ENCODE results near the gene TOR1A.

TOR1A gene, protein sequence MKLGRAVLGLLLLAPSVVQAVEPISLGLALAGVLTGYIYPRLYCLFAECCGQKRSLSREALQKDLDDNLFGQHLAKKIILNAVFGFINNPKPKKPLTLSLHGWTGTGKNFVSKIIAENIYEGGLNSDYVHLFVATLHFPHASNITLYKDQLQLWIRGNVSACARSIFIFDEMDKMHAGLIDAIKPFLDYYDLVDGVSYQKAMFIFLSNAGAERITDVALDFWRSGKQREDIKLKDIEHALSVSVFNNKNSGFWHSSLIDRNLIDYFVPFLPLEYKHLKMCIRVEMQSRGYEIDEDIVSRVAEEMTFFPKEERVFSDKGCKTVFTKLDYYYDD

DNA sequence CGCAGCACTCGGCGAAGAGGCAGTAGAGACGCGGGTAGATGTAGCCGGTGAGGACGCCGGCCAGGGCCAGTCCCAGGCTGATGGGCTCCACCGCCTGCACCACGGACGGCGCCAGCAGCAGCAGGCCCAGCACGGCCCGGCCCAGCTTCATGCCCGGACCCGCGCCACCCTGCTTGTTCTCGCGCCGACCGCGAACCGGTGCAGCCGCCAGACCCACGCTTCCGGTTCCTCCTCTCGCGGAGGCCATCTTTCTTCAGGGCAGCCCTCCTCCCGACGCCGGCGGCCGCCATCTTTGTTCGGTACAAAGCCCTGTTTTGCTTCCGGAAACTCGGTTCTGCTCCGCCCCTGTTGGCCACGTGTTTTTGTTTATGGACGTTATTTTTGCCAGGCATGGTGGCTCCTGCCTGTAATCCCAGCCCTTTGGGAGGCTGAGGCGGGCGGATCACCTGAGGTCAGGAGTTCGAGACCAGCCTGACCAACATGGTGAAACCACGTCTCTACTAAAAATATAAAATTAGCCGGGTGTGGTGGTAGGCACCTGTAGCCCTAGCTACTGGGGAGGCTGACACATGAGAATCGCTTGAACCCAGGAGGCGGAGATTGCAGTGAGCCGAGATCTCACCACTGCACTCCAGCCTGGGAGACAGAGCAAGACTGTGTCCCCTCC is at the start of gene TOR1A:
TOR1A (minus strand) TSS at position 202 of the 667 bp plus-strand sequence; CDS start at position 151, 51 bp downstream.
- ATAC-seq = peak; percentile 95 to 96

GRCh38 chr9:129871046-129871445 is 47.1 kb upstream of the TOR1A start:
- ATAC-seq = no peak

DNA sequence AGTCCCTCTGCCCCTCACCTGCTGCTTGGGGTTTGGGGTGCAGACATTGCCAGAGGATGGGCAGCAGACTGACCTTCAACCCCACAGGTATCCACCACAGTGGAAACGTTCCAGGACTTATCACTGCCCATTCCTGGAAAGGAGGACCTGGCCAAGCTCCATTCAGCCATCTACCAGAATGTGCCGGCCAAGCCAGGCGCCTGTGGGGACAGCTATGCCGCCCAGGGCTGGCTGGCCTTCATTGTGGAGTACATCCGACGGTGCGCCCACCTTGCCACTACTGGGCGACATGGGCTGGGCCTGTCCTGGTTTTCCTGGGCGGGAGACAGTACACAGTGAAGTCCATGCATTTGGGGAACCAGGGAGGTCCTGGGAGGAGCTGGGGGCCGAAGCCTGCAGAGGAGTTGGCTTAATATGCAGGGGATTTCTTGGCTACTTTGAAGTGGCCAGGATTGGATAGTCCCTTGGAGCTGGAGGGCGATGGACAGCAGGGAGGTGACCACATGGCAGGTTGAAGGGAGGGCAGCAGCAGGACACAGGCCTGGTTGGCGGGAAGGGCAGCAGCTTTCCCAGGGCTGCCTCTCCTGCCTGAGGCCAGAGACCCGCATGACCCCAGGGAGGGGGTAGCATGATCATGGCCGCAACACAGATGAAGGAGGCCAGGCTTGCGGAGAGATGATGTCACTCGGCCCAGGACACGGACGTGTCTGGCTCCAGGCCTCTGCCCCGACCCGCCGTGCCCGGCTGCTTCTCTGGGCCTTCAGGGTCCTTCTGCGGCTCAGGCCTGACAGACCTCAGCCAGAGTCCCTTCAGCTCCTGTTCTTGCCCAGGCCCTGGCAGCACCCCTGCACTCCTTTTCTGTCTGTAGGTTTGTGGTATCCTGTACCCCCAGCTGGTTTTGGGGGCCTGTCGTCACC is 45.9 kb upstream of the TOR1A start:
- no peak for ATAC-seq

- peak; percentile 92 to 94 for ATAC-seq
Measured at GRCh38 chr9:129868872-129869486, 45.0 kb upstream of the TOR1A start.

DNA sequence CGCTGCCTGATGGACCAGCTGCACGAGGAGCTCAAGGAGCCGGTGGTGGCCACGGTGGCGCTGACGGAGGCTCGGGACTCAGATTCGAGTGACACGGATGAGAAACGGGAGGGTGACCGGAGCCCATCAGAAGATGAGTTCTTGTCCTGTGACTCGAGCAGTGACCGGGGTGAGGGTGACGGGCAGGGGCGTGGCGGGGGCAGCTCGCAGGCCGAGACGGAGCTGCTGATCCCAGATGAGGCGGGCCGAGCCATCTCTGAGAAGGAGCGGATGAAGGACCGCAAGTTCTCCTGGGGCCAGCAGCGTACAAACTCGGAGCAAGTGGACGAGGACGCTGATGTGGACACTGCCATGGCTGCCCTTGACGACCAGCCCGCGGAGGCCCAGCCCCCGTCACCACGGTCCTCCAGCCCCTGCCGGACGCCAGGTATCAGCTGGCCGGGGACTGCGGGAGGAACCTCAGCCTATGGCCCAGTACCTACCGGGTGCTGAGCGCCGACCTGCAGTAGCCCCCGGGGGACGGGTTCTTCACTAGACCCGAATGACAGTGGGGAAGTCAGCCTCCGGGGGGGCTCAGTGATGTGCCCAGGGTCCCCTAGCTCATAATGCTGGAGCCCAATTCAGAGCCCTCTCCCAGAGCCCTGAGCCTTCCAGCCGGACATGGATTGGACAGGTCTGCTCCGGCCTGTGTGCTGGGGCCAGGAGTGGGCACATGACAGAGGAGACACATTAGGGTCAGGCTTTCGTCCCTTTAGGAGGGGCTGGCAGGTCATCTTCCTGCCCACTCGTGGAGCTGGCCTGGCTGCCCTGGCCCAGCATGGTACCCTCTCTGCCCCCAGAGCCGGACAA is 44.3 kb upstream of the TOR1A start:
- no peak for ATAC-seq

GRCh38 chr9:129867136-129868022 is 43.4 kb upstream of the TOR1A start:
- ATAC-seq = no peak

DNA sequence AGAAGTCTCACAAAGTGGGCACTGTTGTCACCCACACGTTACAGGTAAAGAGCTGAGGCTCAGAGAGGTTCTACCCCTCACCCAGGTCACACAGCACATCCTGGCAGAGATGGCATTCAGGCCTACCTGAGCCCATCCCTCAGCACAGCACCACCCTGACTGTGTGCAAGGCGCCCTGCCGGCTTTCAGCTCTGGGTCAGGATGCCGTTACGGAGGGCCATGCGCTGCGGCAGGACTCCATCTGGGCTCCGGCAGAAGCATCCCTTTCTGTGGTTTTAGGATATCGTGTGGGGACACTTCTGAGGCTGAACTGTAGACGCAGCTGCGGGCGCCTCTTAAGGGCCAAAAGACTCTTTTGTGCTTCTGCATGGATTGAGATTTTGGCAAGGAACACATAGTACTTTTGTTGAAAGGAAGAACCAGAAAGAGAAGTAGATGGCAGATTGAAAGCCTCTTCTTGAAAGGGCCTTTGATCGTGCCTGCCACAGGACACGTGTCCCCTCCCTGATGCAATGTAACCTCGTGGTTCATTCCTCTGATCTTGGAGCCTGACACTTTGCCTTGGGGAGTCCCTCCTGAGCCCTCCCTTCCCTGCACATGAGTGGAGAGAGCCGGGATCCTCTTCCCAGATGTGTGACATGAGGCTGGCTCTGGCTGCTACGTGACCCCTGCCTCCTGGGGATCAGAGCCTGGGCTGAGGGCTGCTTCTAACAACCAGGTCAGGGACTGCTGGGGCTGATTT is 42.6 kb upstream of the TOR1A start:
- ATAC-seq = no peak

DNA sequence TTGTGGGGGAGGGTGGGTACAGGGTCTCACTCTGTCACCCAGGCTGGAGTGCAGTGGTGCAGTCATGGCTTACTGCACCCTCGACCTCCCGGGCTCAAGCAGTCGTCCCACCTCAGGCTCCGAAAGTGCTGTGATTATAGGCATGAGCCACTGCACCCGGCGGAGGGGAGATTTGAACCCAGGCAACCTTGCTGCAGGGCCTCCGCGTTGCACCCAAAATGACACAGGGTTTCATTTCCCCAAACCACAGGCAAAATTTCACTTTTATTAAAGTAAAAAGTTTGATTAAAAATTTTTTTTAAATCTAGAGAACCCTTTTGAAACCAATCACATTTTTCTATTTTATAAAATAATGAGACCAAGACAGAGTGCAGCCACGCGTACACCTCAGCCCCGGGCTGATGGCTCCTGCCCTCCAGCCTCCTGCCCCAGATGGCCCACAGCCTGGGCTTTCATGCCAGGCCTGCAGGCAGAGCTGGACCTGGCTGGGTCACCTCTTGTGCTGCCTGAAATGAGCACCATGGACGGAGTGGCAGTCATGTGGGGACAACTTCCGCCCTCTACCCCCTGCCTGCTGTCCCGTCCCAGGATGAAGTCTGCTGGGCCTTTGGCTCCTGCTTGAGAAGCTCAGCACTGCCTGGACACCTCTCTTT is 41.9 kb upstream of the TOR1A start:
- no peak for ATAC-seq

DNA sequence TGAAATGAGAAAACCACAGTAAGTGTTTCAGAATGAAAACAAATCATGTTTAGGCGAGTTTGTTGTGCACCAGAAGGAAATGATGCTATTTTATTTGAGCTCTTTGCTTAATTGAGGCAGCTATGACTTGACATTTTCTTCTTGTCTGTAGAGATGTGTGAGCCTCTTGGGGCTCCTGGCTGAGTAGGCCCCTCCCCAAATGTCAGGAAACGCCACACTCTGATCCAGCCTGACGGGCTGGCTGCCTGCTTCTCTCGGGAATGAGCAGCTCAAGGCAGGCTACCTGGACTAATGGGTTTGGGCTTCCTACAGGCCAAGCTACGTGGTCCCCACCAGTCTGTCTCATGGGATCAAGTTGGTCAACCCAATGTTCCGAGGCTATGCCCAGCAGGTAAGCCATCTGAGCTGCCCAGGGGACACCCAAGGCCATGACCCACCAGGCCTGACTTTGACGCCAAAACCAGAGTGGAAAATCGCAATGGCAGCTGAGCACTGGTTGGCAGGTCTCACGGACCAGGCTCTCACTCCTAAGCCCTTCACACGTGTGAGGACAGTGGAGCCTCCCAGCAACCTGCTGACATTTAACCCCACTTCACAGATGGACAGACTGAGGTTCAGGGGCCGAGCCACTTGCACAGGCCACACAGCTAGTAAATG is 41.2 kb upstream of the TOR1A start:
- peak in 1 of 2 donors; percentile 25 for ATAC-seq

DNA sequence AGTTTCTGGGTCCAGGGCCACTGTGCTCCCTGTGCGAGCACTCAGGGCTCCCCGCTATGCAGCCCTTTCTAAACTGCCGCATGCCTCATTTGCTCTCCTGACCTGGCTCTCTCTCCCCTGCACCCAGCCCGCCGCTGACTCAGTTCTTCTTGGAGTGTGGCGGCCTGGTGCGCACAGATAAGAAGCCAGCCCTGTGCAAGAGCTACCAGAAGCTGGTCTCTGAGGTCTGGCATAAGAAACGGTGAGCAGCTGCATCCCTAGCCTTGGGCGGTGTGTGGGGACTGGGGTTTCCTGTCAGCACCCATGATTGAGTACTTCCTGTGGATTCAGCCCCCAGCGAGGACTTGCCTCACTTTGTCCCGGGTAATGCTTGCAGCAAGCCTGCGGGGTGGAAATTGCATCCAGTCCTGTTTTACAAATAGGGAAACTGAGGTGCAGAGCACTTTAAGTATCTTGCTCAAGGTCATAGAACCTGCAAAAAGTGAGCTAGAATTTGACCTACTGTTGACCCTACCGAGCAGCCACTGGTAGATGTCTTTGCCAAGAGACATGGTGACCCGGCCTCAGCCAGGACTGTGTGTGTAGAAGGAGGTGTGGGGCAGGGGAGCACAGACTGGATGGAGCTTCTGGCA is 39.2 kb upstream of the TOR1A start:
- peak; percentile 76 to 83 for ATAC-seq

- ATAC-seq = no peak
Measured at GRCh38 chr9:129861447-129861827, 37.5 kb upstream of the TOR1A start.

DNA sequence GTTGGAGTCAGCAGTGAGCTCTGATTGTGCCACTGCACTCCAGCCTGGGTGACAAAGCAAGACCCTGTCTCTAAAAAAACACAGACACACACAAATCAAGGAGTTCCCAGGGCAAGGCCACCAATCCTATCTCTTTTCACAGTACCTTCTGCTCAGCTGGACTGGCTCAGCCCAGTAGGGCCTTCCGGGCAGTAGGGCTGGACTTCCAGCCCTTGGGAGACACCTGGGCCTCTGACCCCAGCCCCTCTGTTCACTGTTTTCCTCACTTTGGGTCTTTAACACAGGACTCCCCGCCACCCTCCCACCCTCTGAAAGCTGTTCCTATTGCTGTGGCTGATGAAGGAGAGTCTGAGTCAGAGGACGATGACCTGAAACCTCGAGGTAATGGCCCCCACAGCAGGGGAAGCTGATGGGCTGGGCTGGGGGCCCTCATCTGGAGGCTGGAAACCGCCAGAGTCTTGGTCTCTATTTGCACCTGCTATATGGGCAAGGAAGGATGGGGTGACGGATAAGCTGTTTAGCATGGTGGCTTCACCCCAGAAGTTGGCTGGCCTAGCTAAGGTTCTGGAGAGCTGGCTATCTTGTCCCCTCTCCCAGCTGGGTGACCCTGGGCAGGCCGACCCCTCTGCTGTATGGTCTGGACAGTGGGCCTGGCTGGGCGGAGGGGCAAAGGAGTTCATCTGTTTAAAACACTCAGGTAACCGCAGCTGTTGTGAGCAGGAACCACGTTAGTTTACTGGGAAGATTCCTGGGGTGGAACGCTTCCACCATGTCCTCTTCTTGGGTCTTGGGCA is 36.9 kb upstream of the TOR1A start:
- peak; percentile 50 to 66 for ATAC-seq

DNA sequence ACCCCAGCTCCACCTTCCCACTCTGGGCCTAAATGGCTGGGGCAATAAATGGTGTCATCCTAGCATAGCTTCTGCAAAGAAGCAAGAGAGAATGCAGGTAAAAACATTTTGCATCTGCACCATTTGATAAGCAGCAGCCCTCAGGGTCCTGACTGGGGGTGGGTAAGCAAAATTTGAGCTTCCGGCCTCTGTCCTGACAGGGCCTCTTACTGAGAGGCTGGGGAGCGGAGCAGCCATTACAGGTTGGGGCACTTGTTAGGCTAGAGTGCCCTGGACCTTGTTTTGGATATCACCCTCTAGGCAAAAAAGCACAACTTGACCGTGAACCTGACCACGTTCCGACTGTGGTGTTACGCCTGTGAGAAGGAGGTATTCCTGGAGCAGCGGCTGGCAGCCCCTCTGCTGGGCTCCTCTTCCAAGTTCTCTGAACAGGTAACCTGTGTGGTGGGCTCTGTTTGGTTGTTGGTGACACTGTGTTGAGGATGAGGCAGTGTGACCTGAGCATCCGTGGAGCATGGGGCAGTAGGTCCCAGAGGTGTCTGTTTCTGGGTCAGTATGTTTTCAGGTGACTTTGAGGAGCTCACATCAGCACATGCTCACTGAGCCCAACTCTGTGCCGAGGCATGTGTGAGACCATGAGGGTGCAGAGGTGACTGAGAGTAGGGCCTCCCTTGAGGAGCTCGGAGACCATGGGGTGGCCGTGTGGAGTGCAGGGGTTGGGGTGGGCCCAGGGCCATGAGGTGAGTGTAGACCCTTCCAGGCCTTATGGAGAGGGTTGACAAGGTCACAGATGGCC is 34.4 kb upstream of the TOR1A start:
- no peak for ATAC-seq

GRCh38 chr9:129857207-129857606 is 33.3 kb upstream of the TOR1A start:
- ATAC-seq = no peak

GRCh38 chr9:129854588-129855110 is 30.7 kb upstream of the TOR1A start:
- ATAC-seq = no peak

GRCh38 chr9:129853614-129854013 is 29.7 kb upstream of the TOR1A start:
- no peak for ATAC-seq

All from activated CD4-positive, CD25-positive, alpha-beta regulatory T cell treated with anti-CD3 and anti-CD28 coated beads, Interleukin-2, amount 50 U/mL, for 24 hours (primary cell).